PC-3 (cell line): ENCODE results near the gene FKBP10.

Experiments used
- EZH2 ChIP-seq: fragments of 300-600 bp; sonication (generic); IDR thresholded peaks from one replicate; pipeline ENCODE4 v1.6.1; 2017; ENCODE audit warnings: antibody characterized with exemption, mild to moderate bottlenecking, low read length; ENCODE audit not compliant: unreplicated experiment
- TF ChIP-seq, protein P1 (sequence below): fragments of 300-600 bp; sonication (generic); conservative IDR thresholded peaks from 2 replicates; pipeline ENCODE4 v1.5.1; 2017; ENCODE audit warnings: antibody characterized with exemption, low read depth, mild to moderate bottlenecking, low read length

DNA sequence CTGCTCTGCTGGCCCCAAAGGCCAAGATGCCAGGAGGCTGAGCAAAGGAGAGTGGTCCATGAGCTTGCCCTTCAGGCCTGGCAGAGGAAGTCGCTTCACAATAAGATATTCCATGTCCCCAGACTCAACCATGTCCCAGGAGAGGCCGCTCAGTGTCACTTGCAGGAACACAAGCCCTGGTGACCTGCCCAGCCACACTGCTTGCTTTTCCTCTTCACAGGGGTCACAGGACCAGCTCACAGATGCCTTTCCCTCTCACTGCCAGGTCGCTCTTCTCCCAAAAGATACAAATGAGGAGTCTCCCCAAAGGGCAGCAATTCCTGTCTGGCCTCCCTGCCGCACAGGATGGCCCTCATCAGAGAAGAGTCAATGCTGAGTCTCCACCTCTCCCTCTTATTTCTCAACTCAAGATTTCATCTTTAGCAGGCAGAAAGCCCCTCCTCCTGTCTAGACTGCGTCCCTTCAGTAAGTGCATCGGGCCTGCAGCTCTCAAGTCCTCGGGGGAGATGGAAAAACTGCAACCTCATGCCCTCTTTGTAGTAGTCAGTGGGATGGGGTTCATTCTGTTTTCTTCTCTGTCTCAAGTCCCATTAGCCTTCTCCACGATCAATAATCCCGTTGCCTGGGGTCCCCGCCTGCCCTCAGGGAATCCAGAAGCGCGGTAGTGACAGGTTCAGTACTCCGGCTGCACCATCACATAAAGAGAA, 31.2 kb upstream of the FKBP10 start:
- TF ChIP-seq, protein P1, sequence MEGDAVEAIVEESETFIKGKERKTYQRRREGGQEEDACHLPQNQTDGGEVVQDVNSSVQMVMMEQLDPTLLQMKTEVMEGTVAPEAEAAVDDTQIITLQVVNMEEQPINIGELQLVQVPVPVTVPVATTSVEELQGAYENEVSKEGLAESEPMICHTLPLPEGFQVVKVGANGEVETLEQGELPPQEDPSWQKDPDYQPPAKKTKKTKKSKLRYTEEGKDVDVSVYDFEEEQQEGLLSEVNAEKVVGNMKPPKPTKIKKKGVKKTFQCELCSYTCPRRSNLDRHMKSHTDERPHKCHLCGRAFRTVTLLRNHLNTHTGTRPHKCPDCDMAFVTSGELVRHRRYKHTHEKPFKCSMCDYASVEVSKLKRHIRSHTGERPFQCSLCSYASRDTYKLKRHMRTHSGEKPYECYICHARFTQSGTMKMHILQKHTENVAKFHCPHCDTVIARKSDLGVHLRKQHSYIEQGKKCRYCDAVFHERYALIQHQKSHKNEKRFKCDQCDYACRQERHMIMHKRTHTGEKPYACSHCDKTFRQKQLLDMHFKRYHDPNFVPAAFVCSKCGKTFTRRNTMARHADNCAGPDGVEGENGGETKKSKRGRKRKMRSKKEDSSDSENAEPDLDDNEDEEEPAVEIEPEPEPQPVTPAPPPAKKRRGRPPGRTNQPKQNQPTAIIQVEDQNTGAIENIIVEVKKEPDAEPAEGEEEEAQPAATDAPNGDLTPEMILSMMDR, result no peak
- no peak for TF ChIP-seq EZH2
